SU-DHL-6 (cell line): ENCODE results near the gene PRR12.

ENCODE experiments used
- H2AFZ ChIP-seq: fragments of 200-600 bp; sonication (generic); 2 replicates; pipeline ENCODE4 v1.6.1; 2014; ENCODE audit warnings: low read depth, mild to moderate bottlenecking, moderate library complexity, mixed read lengths, antibody characterized with exemption, low read length; ENCODE audit not compliant: severe bottlenecking
- H3F3A ChIP-seq: fragments of 200-600 bp; shearing (Covaris generic); 2 replicates; pipeline ENCODE4 v1.6.0; 2016; ENCODE audit warnings: antibody characterized with exemption, mild to moderate bottlenecking; ENCODE audit not compliant: insufficient read depth
- H3K27ac ChIP-seq: fragments of 200-600 bp; sonication (generic); 2 replicates; pipeline ENCODE4 v1.5.1; 2016; ENCODE audit warnings: low read depth, mild to moderate bottlenecking, low read length, moderate library complexity, mixed read lengths
- H3K27me3 ChIP-seq: fragments of 200-600 bp; sonication (generic), shearing (Covaris generic); 2 replicates; pipeline ENCODE4 v1.6.0; 2014; ENCODE audit warnings: mild to moderate bottlenecking, low read length
- H3K36me3 ChIP-seq: fragments of 200-600 bp; sonication (generic); 2 replicates; pipeline ENCODE4 v1.6.1; 2014; ENCODE audit warnings: mild to moderate bottlenecking, low read length, mixed read lengths
- H3K4me2 ChIP-seq: fragments of 300-600, 200-600 bp; shearing (Covaris generic), sonication (generic); 2 replicates; pipeline ENCODE4 v1.6.0; 2014; ENCODE audit warnings: low read length, low read depth, mild to moderate bottlenecking; ENCODE audit not compliant: poor library complexity, severe bottlenecking
- H3K4me3 ChIP-seq: fragments of 200-600 bp; sonication (generic); 2 replicates; pipeline ENCODE4 v1.5.1; 2014; ENCODE audit warnings: antibody characterized with exemption, low read length, mild to moderate bottlenecking, mixed read lengths; ENCODE audit not compliant: insufficient read depth, poor library complexity, severe bottlenecking
- H3K79me2 ChIP-seq: fragments of 200-600 bp; sonication (generic); 2 replicates; pipeline ENCODE4 v1.6.1; 2014; ENCODE audit warnings: mild to moderate bottlenecking, low read length, moderate library complexity; ENCODE audit not compliant: insufficient read depth
- H3K9ac ChIP-seq: fragments of 200-600 bp; sonication (generic); 2 replicates; pipeline ENCODE4 v1.7.0; 2014; ENCODE audit warnings: mild to moderate bottlenecking, low read length
- H3K9me2 ChIP-seq: fragments of 200-600 bp; sonication (generic); replicated peaks from 2 replicates; pipeline ENCODE4 v1.6.1; 2014; ENCODE audit warnings: low read length; ENCODE audit not compliant: insufficient read depth
- H3K9me3 ChIP-seq: fragments of 200-600 bp; sonication (generic); 2 replicates; pipeline ENCODE4 v1.6.1; 2014; ENCODE audit warnings: low read length, mixed read lengths; ENCODE audit not compliant: insufficient read depth
- H4K20me1 ChIP-seq: fragments of 200-600 bp; sonication (generic); 2 replicates; pipeline ENCODE4 v1.6.1; 2014; ENCODE audit warnings: low read depth, mild to moderate bottlenecking, antibody characterized with exemption, low read length, moderate library complexity, mixed read lengths
- EZH2phosphoT487 ChIP-seq: fragments of 200-600 bp; sonication (generic), shearing (Covaris generic); conservative IDR thresholded peaks from 2 replicates; pipeline ENCODE4 v1.6.1; 2018; ENCODE audit warnings: mild to moderate bottlenecking, antibody characterized with exemption, low read length, moderate library complexity, mixed read lengths
- TF ChIP-seq, protein P1 (sequence below): fragments of 200-600 bp; sonication (generic); IDR thresholded peaks from one replicate; pipeline ENCODE4 v1.5.1; 2017; ENCODE audit warnings: antibody characterized with exemption, mild to moderate bottlenecking, low read length, moderate library complexity; ENCODE audit not compliant: insufficient read depth, poor library complexity, severe bottlenecking

PRR12 gene

GRCh38 chr19:49660338-49660961 lies 69.5 kb downstream of the PRR12 start:
- H3K36me3 ChIP-seq, result 0 out of 2 replicates have a peak, but pooled peaks cover 3% of the 10 kb centered on the region
- no peak overlapping the region for H3K4me2 ChIP-seq
- H3K27me3 ChIP-seq, result no peaks in the 10 kb centered on the region
- TF ChIP-seq EZH2phosphoT487, result no peak
- TF ChIP-seq, protein P1, sequence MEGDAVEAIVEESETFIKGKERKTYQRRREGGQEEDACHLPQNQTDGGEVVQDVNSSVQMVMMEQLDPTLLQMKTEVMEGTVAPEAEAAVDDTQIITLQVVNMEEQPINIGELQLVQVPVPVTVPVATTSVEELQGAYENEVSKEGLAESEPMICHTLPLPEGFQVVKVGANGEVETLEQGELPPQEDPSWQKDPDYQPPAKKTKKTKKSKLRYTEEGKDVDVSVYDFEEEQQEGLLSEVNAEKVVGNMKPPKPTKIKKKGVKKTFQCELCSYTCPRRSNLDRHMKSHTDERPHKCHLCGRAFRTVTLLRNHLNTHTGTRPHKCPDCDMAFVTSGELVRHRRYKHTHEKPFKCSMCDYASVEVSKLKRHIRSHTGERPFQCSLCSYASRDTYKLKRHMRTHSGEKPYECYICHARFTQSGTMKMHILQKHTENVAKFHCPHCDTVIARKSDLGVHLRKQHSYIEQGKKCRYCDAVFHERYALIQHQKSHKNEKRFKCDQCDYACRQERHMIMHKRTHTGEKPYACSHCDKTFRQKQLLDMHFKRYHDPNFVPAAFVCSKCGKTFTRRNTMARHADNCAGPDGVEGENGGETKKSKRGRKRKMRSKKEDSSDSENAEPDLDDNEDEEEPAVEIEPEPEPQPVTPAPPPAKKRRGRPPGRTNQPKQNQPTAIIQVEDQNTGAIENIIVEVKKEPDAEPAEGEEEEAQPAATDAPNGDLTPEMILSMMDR, result no peak
- peaks cover 22% of the 10 kb centered on the region for H3K79me2 ChIP-seq
- no peak overlapping the region for H3K9ac ChIP-seq
- no peaks in the 10 kb centered on the region for H3K9me2 ChIP-seq
- H3F3A ChIP-seq, result 0 out of 2 replicates have a peak, but pooled peaks cover 10% of the 10 kb centered on the region
- H3K4me3 ChIP-seq, result no peak overlapping the region
- no peaks in the 10 kb centered on the region for H3K9me3 ChIP-seq
- H3K27ac ChIP-seq, result no peak overlapping the region
- H4K20me1 ChIP-seq, result no peaks in the 10 kb centered on the region
- no peak overlapping the region for H2AFZ ChIP-seq

GRCh38 chr19:49662011-49662410 lies 71.0 kb downstream of the PRR12 start:
- Histone ChIP-seq H2AFZ (no peak overlapping the region), H3K27ac (no peak overlapping the region), H3K36me3 (0 out of 2 replicates have a peak, but pooled peaks cover 3% of the 10 kb centered on the region), H3F3A (0 out of 2 replicates have a peak, but pooled peaks cover 10% of the 10 kb centered on the region), H4K20me1 (no peaks in the 10 kb centered on the region), H3K9me3 (no peaks in the 10 kb centered on the region), H3K27me3 (no peaks in the 10 kb centered on the region), H3K4me3 (no peak overlapping the region), H3K9me2 (no peaks in the 10 kb centered on the region), H3K4me2 (no peak overlapping the region), H3K79me2 (peaks cover 35% of the 10 kb centered on the region), H3K9ac (no peak overlapping the region)
- no peak for TF ChIP-seq EZH2phosphoT487
- TF ChIP-seq, protein P1, result no peak

GRCh38 chr19:49663224-49663623 lies 72.2 kb downstream of the PRR12 start:
- no peak for TF ChIP-seq EZH2phosphoT487
- TF ChIP-seq, protein P1, result no peak
- Histone ChIP-seq H3K79me2 (peaks cover 44% of the 10 kb centered on the region), H3K9me2 (no peaks in the 10 kb centered on the region), H3K27me3 (no peaks in the 10 kb centered on the region), H2AFZ (no peak overlapping the region), H3K9ac (no peak overlapping the region), H3F3A (0 out of 2 replicates have a peak, but pooled peaks cover 10% of the 10 kb centered on the region), H3K4me2 (no peak overlapping the region), H4K20me1 (no peaks in the 10 kb centered on the region), H3K4me3 (no peak overlapping the region), H3K27ac (no peak overlapping the region), H3K36me3 (0 out of 2 replicates have a peak, but pooled peaks cover 3% of the 10 kb centered on the region), H3K9me3 (no peaks in the 10 kb centered on the region)
